Measurements from ENCODE around the gene OSBPL5.

Gene OSBPL5

GRCh38 chr11:3092603-3093141 is 72.4 kb downstream of the OSBPL5 start:
- no peak for TF ChIP-seq CTCF (IDR thresholded peaks at IDR 0.05)

GRCh38 chr11:3091846-3092602 is 73.1 kb downstream of the OSBPL5 start:
- TF ChIP-seq CTCF (IDR thresholded peaks at IDR 0.05) = peak; percentile 100

GRCh38 chr11:3091081-3091845 is 73.8 kb downstream of the OSBPL5 start:
- TF ChIP-seq CTCF (IDR thresholded peaks at IDR 0.05) = no peak

- TF ChIP-seq CTCF (IDR thresholded peaks at IDR 0.05) = no peak
Observed at GRCh38 chr11:3090096-3090901, 74.8 kb downstream of the OSBPL5 start.

GRCh38 chr11:3089236-3090061 is 75.7 kb downstream of the OSBPL5 start:
- no peak for TF ChIP-seq CTCF (IDR thresholded peaks at IDR 0.05)

- TF ChIP-seq CTCF (IDR thresholded peaks at IDR 0.05) = no peak
Observed at GRCh38 chr11:3088806-3089205, 76.3 kb downstream of the OSBPL5 start.
